ENCODE results near the gene NCEH1.

DNA sequence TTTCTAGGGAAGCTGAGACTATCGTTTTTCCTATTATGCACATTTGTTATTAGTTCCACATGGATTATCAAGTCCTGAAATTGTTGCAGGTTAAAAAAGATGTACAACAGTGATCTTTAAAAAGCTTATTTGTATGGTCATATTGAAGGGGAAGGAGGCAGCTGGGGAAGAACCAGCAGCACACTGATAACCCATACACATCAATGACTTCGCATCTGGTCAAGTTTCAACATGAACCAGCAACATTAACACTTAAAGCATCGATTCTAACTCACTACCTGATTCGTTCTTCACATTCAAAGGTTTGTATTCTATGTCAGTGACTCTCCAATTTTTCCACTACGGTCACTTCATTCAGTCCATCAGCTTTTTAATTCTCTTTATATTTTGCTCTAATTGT, 56.4 kb downstream of the NCEH1 start:
- no peak for TF ChIP-seq CTCF (IDR thresholded peaks at IDR 0.05 in 2 of 3, conservative IDR thresholded peaks at IDR 0.05 in 1 of 3; ENCODE audit: insufficient read depth in 2 of 3, low read depth in 1 of 3, low read length in 3 of 3)
- TF ChIP-seq DNMT1 (IDR thresholded peaks at IDR 0.05), result no peak
- TF ChIP-seq POLR2A (conservative IDR thresholded peaks at IDR 0.05), result no peak
- no peak for TF ChIP-seq RAD21 (CRISPR knock-in tag; conservative IDR thresholded peaks at IDR 0.05 in 1 of 2, IDR thresholded peaks at IDR 0.05 in 1 of 2)
